HG03571 (cell line): ENCODE measurements around the gene RNF150.

Source experiments
- ATAC-seq: cut with Tn5 transposase; IDR thresholded peaks from one replicate; pipeline ENCODE4 v1.9.1; 2021; ENCODE audit not compliant: unreplicated experiment

RNF150 gene

DNA sequence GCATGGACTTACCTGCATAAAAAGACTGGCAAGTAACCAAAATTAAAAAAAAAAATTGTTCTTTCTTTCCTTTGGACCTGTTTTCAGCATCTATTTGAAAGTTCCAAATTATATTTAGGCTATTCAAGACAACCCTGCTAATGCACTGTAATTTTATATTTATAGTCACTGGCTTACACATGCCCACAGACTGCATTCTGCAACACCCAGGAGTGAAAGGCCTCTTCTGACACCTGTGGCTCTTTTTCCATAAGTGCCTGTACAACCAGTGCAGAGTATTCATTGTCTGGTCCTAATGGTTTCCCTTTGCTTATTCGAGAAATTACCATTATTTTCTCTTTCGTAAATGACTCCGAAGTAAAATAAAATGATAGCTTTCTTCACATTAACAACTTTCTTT lies 143.3 kb downstream of the RNF150 start:
- ATAC-seq = no peak

DNA sequence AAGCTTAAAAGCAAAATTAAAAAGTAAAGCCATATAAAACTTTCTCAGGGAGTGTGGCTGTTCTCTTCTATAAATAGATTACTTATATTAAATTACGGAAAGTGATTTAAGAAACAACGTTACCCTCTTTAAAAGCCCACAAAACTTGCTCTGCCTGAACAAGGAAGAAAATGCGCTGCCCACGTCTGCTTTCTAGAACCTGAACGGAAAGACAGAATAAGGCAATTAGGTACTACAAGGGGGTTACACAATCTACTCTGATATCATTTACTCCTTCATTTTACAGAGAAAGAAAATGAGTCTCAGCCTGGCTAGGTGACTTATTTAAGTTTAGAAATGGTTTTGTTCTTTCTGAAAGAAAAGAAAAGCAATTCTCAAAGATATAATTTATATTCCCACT lies 147.2 kb downstream of the RNF150 start:
- ATAC-seq = no peak

DNA sequence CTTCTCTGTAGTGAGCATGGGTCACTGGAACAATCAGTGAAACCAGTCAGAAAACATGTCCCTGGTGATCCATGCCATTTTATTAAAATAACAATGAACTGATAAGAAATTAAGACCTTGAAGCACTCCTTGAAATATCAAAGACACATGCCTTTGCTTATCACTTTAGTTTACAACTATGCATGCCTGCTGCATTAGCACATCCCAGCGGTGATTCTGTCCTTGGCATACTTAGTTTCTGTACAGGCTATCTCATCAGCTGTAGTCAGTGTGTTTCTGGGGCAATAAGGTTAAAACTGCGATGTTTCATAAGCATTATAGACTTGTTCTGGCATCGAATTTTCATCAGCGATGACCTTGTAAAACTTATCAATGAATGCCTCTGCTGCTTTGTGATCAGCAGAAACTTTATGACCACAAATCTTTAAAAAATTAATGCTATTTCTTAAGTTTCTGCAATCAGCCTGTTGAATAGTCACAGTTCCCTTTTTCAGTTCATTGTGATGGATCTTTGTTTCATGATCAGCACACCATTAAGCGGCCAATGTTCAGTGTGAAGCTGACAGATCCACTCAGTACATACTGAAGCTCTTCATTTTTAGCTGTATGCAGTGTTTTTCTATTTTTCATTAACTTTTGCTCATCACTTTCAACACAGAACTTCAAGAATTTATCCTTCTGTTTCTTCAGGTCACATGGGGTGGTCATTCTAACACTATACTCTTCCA lies 150.5 kb downstream of the RNF150 start:
- ATAC-seq = no peak

DNA sequence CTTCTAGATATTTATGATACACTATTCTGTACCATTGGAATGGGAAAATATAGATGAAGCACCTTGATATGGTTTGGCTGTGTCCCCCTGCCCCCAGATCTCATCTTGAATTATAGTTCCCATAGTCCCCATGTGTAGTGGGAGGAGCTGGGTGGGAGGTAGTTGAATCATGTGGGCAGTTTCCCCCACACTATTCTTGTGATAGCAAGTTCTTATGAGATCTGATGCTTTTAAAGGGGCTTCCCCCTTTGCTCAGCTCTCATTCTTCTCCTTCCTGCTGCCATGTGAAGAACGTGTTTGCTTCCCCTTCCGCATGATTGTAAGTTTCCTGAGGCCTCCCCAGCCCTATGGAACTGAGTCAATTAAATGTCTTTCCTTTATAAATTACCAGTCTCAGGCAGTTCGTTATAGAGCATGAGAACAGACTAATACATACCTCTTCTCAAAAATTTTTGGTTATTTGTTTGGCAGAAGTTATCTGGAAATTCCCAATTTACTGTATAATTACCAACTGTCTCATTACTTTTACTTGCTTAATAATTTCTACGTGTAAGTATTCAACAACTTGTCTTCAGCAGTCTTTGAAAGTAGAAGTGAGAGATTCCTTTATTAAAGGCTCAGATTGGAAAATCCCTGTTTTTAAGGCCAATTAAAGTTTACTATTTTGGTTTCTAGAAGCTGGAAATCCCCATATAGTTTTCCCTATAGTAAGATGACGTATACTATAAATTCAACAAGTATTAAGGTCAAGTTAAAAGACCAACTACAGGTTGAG lies 152.7 kb downstream of the RNF150 start:
- no peak for ATAC-seq

DNA sequence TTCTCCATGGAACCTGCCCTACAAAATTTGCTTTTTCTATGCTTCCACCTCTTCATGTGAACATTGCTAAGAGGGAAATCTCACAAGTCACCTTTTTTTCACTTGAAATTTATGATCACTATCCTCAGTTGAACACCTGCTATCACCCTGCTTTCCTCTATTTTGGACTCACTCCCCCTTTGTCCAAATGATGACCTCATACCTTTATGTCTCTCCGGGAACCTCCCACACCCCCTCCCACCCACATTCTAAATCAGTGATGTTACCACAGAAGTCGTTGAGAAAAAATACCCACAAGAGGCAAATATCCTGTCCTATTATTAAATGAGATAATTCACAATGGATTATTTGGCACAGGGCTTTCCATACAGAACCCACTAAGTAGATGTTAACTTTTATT lies 156.5 kb downstream of the RNF150 start:
- no peak for ATAC-seq

DNA sequence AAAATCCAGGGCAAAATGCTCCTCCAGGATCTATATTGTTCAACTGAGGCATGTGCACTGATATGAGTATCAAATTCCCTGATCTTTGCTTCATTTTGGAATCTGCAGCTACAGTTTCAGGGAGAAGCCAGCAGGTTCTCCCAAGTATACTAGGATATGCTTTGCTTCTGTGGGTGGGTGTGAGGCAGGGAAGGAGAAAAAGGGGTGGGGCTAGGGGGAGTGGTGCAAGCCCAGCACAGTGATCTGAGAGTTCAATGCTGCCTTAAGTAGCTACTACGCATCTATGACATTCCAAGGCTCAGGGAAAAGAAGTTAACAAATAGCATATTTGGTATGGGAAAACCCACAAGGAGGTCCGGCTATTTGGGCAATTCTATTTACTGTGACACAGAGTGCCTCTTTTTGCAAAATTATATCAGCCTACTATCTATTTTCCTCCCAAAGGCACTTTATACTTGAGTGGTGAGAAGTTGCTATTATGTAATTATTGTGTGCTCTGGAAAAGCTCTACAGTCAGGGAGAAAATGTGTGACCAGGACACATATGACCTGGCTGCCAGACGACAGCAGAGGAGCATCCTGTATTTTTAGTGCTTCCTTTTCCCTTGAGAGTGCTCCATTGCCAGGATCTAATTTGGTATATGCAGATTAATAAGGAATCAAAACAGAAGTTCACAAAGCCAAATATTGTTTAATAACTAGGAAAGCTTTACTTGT lies 162.0 kb downstream of the RNF150 start:
- ATAC-seq = no peak

DNA sequence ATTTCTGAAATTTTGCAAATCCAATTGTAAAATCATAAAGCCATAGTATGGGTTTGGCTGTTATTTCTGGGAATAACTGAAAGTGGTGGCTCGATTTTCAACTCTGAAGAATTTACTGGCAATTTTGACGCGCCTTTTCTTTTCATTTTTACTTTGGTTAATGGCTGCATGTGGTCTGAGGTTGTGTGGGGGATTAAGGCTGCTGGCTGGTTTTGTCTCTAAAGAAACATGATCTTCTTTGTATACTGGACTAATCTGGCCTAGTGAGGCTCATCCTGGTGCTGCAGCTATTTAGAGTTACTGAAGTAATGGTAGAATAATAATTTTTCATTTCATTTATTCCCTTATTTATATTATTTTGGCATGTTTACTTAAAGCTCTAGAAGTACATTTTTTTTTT lies 164.0 kb downstream of the RNF150 start:
- no peak for ATAC-seq

DNA sequence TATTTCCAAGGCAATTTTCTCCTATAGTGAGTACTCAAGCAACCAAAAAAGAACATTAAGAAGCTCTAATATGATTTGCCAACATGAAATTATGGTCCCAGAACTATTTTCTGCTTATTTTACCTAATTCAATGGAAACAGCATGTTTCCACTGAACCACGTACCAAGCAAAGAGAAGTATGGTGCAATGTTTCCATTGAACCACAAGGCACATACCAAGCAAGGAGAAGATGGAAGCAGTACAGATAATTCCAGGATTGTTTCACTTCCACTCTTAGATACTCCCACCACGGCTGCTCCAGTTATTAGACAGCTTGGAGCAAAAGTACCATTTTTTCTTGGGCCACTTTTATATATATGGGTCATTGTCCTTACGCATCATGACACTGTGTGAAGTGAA lies 164.9 kb downstream of the RNF150 start:
- ATAC-seq = no peak

DNA sequence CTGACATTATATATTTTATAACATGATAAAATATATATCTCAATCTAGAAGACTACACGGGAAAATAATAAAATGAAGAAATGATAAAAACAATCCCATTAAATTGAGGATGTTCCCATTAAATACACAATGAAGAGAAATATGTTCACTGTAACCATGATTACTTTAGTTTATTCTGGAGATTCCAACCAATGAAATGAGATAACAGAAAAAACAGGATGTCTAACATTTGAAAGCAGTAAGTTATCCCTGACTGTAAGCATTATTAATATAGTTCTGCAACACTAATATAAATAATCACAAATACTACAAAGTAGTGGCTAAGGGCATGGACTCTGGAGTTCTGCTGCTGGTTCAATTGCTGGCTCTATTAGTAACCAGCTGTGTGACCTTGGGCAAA lies 169.4 kb downstream of the RNF150 start:
- ATAC-seq = no peak

DNA sequence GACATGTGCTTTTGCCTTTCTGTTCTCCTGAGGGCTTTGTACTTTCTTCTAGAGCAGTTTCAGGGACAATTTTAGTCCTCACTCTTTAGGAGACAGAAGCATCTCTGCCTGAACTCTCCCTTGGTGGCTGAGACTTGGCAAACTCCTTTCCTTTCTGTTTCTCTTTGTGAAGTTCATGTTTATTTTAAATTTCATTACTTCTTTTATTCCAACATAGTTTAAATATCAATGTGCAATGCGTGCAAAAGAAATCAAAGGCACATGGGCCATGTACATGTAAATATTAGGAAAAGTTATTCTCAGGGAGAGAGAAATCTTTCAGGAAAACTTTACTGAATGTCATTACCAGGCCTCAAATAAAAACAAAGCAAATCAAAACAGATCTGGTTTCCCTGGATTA lies 177.6 kb downstream of the RNF150 start:
- ATAC-seq = no peak

DNA sequence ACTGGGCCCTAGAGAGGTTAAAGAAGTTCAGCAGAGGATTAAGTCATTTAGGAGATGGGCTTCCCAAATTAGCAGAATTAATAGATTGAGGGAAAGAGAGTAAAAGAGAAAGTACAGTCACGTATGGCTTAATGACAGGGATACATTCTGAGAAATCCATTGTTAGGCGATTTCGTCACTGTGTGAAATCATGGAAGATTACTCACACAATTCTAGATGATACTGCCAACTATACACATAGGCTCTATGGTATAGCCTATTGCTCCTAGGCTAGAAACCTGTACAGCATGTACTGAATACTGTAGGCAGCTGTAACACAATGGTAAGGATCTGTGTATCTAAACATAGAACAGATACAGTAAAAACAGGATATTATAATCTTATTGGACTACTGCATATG lies 180.6 kb downstream of the RNF150 start:
- ATAC-seq = no peak

DNA sequence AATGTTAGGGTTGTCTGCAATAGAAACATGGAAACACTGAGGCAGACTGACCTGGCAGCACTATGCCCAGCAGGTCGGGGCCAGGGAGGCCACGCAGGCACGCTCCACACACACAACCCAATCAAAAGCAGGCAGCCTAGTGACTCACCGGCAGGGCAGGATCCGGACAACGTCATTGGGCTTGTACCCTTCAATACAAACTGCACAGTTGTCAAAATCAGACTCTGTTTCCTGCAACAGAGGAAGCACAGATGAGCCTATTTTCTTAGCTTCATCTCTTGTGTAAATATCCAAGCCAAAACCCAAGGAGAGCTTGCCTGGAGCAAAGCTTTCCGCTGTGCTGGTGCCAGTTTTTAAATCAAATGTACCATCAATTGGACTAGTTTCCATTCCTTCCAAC lies 185.8 kb downstream of the RNF150 start:
- ATAC-seq = no peak

DNA sequence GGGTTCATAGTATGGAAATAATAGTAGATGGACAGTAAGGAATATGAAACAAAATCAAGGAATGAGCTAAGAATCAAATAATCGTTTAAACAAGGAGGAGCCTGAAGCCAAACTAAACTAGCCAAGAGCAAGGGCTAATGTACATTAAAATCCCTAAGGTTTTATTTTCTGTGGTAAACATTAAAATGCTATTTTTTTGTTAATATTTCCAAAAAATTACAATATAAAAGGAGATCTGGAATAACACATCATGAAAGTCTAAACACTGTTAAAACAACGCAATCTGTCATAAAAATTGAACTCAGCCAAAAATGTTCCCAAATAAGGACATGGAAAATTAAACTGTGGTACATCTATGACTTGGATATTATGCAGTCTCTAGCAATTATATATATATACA lies 188.2 kb downstream of the RNF150 start:
- ATAC-seq = no peak

DNA sequence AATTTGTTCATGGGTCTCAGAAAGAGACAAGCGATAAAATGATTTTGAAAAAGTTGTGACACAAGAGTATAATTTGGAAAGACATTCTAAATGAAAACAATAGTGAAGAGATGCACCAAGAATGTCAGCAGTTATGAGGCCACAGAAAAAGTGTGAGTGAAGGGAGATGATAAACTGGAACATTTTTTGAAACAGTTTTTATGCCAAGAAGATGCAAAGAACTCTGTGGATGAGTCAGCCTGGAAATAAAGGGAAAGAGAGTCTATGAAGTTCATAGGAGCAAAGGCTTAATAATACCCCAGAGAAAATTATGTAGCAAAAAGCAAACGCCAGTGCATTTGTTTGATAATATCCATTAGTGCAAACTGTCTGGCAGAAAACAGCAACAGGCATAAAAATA lies 188.7 kb downstream of the RNF150 start:
- ATAC-seq = no peak

DNA sequence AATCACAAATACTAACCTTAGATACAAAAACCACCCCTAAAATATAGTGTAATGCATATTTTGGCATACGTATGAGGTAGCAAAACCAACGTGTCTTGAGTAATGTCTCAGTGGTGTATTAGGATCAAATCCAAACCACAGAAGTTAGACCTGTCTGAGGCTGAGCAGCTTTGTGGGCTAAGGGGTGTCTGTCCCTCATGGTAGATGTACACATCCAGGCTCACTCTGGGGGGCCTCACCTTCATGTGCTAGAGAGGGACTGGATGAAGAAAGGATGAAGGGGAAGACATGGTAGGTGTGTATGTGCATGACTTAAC lies 189.1 kb downstream of the RNF150 start:
- no peak for ATAC-seq

DNA sequence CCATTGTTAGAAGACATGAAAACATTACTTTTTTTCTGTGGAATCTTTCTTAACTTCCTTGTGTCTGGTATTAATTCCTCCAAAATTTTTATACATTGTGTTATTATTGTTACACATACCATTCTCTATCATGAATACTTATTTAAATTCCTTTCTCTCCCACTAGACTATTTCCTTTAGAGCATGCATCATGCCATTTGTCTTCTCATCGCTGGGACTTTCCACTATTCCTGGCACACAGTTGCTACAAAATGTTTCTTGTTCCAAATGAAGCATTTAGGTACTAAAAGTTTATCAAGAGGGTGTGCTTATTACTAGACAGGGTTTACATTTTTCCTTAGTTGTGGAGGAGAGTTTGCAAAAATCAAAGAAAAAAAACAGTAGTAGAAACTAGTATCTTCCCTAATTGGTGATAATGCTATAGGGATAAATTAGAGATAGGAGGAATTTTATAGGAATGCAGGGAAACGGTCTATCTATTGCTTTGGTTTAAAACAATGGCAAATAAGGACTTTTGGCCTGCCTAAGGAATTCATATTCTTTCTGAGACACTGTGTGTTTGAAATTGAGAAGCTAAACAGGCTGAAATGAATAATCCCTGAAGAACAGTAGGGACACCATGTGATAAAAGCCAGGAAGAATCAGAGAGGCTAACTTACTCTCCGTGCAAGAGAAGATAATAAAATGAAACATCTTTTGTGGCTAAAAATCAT lies 189.6 kb downstream of the RNF150 start:
- no peak for ATAC-seq

DNA sequence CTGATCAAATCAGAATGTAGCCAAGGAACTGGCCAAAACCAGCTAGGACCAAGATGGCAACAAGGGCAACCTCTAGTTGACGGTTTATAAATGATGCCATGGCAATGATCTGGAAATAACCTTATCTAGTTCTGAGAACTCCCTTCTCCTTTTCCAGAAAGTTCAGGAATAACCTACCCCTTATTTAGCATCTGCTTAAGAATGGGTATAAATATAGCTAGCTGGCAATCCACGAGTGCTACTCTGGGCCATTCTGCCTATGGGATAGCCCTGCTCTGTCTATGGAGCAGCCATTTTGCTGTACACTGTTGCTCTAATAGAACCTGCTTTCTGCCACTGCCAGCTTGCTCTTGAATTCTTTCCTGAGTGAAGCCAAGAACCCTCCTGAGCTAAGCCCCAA lies 192.7 kb downstream of the RNF150 start:
- no peak for ATAC-seq

DNA sequence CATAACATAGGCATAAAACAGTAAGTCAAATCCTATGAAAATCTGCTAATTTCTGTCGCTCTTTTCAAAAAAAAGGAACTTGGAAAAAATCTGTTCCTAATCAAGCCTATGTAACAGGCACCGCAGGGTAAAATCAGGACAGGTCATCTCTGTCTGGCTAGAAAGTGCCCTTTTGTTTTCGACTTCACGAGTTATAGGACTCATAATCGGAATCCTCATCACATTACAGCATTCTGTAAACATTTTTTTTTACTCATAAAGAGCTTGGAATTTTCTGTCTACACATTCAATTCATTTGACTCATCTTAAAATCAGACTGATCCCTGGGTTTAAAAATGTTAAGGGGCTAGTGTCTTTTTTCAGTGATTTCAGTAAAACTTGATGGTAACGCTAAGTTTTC lies 195.4 kb downstream of the RNF150 start:
- no peak for ATAC-seq

DNA sequence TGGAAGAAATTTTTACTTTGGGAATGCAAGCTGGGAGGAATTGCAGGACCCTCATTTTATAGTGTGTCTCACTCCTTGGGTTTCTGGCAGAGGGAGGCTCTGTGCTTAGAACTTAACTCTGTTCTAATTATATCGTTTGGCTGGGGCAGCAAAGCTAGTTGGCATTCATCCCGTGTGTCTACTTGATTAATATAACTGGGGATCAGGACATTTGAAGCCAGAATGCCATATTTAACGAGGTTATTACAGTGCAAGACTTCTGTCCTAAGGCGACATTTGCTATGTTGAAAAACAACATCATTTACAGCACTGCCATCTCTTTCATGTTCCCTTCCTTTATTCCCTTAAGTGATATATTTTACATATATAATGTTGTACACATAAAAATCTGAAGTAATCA lies 198.0 kb downstream of the RNF150 start:
- ATAC-seq = no peak

DNA sequence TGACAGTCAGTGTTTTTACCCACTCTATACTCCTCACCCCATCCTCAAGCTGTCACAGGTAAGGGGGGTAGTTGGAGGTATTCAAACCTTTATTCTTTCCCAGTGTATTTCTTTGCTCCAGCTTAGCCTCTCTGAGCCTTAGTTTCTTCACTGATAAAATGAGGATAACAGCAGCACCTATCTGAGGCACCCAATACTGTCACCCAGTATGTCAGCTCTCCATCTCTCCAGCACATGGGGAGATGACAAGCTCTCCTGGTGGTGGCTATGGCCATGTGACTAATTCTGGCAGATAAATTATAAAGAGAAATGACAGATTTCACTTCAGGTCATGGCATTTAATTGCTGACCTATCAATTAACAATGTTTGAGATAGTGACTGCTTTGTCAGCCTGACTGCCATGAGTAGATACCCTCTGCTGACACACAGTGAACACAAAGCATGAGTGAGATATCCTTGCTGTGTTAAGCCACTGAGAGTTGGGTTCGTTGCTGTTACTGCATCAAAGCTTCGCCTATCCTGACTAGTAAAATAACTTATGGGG lies 200.7 kb downstream of the RNF150 start:
- ATAC-seq = no peak

DNA sequence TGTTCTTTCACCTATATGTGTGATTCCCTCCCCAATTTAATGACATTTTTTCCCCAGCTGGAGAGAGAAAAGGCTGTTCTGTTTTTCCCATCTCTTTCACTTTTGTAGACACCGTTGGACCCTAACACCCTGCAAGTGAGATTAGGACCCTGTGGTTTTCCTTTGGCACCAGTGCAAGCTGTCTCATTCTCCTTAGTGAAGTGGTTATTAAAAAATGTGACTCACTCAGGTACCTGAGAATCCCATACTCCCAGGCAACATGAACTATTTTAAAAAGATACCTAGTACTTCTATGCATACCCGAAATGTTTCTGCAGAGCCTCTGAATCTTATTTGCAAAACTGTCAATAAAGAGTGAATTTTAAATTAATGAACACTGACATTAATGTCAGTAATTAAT lies 201.4 kb downstream of the RNF150 start:
- ATAC-seq = no peak
